Neural cell (in vitro differentiated cells): Measurements from ENCODE around the gene THRAP3.

Experiments
- EP300 ChIP-seq: fragments of 450-650 bp; conservative IDR thresholded peaks from 2 replicates; pipeline ENCODE4 v1.6.1; 2014; ENCODE audit warnings: antibody characterized with exemption, mild to moderate bottlenecking, moderate library complexity; ENCODE audit not compliant: poor library complexity, severe bottlenecking
- EZH2 ChIP-seq: fragments of 200-600, 300-800 bp; shearing (Covaris generic), sonication (generic); IDR thresholded peaks from 2 replicates; pipeline ENCODE4 v1.6.1; 2014; ENCODE audit warnings: antibody characterized with exemption, low read length, borderline replicate concordance, mild to moderate bottlenecking; ENCODE audit not compliant: insufficient read depth, poor library complexity, severe bottlenecking
- RAD21 ChIP-seq: fragments of 450-650 bp; conservative IDR thresholded peaks from 2 replicates; pipeline ENCODE4 v1.6.1; 2014; ENCODE audit warnings: antibody characterized with exemption, mild to moderate bottlenecking, moderate library complexity
- SMC3 ChIP-seq: fragments of 450-650 bp; conservative IDR thresholded peaks from 2 replicates; pipeline ENCODE4 v1.6.1; 2014; ENCODE audit warnings: antibody characterized with exemption, mild to moderate bottlenecking, moderate library complexity; ENCODE audit not compliant: poor library complexity
- TF ChIP-seq, protein P1 (sequence below): fragments of 450-650 bp; IDR thresholded peaks from 2 replicates; pipeline ENCODE4 v1.5.1; 2014; ENCODE audit warnings: antibody characterized with exemption, mild to moderate bottlenecking, moderate library complexity; ENCODE audit not compliant: poor library complexity, severe bottlenecking

DNA sequence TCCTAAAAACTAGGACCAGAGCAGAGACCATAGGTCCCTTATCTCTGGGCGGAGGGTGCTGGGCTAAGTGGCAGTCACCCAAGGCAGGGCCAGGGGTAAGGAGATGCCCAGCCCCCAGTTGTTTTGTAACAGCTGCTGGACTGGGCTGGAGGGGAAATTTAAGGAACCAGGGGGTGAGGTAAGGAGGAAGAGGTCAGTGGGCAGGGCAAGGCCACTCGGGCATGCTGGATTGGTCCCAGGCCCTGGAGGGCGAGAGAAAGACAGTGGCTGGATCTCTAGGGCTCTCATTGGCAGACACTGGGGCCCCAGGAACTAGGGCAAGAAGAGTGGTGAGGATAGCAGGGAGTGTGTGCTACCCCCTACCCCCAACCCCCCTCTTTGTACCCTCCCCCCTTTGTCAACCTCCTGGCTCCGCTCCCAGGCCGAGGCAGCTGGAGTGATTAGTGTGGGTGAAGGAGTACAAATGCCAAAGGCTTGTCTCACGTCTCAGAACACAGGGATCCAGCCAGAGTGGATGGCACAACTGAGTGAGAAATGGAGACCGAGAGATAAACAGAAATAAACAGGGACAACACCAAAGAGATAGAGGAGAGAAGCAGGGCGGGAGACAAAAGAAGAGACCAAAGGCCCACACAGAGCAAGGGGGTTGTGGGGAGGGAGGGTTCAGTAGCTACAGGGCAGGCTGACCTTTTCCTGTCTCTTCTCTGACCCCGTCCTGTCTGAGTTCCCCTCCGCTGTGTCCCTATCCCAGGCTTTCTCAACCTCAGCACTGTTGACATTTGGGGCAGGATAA lies 20.5 kb upstream of the THRAP3 start:
- TF ChIP-seq SMC3 (no peak), RAD21 (no peak), EZH2 (no peak), EP300 (no peak)
- TF ChIP-seq, protein P1, sequence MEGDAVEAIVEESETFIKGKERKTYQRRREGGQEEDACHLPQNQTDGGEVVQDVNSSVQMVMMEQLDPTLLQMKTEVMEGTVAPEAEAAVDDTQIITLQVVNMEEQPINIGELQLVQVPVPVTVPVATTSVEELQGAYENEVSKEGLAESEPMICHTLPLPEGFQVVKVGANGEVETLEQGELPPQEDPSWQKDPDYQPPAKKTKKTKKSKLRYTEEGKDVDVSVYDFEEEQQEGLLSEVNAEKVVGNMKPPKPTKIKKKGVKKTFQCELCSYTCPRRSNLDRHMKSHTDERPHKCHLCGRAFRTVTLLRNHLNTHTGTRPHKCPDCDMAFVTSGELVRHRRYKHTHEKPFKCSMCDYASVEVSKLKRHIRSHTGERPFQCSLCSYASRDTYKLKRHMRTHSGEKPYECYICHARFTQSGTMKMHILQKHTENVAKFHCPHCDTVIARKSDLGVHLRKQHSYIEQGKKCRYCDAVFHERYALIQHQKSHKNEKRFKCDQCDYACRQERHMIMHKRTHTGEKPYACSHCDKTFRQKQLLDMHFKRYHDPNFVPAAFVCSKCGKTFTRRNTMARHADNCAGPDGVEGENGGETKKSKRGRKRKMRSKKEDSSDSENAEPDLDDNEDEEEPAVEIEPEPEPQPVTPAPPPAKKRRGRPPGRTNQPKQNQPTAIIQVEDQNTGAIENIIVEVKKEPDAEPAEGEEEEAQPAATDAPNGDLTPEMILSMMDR = no peak
